EL (cell line): ENCODE results near the gene GCH1.
"Not testable (repeated sequence)": the region's sequence is repeated elsewhere in the genome, so short reads cannot be mapped to it uniquely, and the experiment has no call there.

Experiments
- DNase-seq: peaks from one replicate; pipeline ENCODE4 v3.0.0-alpha.2; 2016

GCH1 gene

GRCh38 chr14:54817506-54817905 is 85.1 kb downstream of the GCH1 start:
- DNase-seq: no peak

GRCh38 chr14:54816450-54816849 is 86.2 kb downstream of the GCH1 start:
- DNase-seq: no peak

GRCh38 chr14:54815515-54815914 is 87.1 kb downstream of the GCH1 start:
- DNase-seq: no peak

- no peak for DNase-seq
These were observed 87.6 kb downstream of the GCH1 start for GRCh38 chr14:54815016-54815415.

DNA sequence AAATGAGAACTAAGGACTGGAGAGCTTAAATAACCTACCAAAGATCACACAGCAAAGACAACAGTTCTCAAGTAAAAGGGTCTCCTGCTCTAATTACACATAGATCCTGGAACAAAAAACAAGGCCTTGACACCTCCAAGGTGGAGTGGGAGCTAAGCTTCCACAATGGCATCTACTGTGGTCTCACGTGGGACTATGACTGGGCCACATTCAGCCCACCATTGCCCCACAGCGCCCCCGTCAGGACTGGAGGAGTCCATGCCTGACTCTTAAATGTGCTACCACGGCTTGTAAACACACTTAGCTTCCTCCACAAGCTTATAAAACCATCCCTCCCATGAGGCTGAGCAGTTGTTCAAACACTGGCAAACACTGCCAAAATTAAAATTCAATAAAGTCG is 88.5 kb downstream of the GCH1 start:
- DNase-seq: no peak

DNA sequence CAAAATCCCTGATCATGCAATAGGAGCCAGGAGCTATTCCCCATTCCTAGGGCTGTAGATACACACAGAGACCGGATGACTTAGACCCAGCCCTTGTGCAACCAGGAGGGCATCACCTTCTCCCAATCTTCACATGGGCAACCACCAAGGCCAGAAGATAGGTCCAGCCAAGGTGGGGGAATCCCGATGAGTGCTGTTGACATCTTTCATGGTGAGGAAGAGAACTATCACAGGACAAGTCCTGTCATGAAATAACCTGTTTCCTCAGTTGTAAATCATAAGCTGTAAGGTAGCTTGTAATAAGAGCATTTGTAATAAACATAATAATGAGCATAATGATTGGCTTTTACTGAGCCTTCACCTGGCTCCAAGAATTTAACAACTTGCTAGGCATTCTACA is 89.5 kb downstream of the GCH1 start:
- DNase-seq: no peak

- no peak for DNase-seq
These were observed 90.0 kb downstream of the GCH1 start for GRCh38 chr14:54812617-54813016.

DNA sequence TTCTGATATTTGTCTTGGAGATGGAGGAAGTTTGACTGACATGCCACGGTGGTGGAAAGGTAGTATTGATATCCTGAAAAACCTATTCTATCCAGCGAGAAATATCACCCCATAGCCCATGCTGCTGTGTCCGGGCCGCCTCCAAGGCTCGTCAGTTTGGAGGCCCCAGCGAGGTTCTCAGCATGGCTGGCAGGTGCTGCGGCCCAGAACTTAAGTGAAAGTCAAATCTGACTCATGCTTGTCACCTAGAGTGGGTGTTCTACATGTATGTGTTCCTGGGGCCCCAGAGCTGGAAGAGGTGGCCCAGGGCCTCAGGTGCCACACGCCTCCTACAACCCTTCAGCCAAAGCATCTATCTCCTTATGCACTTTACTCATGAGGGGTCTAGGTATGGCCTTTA is 92.9 kb downstream of the GCH1 start:
- DNase-seq: no peak

GRCh38 chr14:54808326-54809161 is 94.1 kb downstream of the GCH1 start:
- DNase-seq: no peak

- DNase-seq: no peak
These were observed 94.7 kb downstream of the GCH1 start for GRCh38 chr14:54807881-54808280.

- DNase-seq: no peak
These were observed 95.2 kb downstream of the GCH1 start for GRCh38 chr14:54807428-54807827.

- DNase-seq: no peak
These were observed 96.0 kb downstream of the GCH1 start for GRCh38 chr14:54806616-54807015.

DNA sequence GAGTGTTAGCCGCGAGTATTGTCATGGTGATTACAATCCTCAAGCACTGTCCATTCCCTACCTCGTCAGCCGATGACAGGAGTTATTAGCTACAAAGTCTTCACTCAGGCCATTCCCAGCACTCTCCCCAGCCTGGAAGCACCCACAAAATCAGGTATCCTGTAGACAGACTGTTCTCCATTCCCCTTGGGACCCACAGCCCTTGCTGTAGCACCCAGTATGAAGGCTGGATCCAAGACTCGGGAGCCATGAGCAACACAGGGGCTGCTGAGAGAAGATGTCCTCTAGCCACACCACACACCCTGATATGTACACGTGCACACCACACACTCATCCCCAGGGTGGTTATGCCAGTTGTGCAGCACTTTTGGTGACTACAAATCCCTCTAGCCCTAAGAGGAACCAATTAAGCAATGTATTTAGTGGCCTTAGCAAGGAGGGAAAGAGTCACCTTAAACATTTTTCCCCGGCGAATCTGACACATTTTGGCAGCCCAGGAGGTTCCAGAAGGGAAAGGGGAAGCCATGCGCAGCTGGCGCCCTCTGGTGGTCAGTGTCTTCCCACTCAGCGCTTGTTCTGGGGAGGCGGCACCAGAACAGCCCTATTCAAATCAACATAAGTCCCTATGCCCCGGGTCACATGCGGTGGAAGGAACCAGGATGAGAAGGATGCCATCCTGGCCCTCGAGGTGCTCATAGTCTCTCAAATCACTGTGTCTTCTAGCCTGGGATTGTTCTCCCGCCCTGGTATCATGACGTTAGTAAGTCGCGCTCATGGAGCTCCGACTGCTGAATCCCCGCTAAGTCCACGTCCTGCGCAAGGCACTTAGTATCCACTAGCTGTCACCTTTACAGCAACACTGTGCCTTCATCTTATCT is 96.9 kb downstream of the GCH1 start:
- DNase-seq: peak; percentile 85

DNA sequence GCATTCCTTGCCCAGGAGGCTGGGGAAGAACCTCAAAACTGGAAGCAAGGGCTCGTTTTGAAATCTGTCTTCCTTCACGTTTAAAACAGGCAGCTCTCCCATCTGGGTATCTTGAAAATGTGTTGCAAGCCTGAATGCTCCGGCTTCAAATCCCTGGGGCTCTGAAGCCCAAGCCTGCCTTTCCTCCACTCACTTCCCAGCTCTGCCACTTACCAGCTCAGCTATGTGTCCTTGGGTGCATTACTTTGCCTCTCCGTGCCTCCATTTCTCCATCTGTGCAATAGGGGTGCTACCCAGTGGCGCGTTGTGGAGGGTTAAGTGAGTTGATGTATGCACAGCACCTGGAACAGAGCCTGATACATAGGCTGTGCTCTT is 97.6 kb downstream of the GCH1 start:
- DNase-seq: no peak

GRCh38 chr14:54804538-54805041 is 98.0 kb downstream of the GCH1 start:
- no peak for DNase-seq

GRCh38 chr14:54803926-54804537 is 98.6 kb downstream of the GCH1 start:
- peak; percentile 22 for DNase-seq

DNA sequence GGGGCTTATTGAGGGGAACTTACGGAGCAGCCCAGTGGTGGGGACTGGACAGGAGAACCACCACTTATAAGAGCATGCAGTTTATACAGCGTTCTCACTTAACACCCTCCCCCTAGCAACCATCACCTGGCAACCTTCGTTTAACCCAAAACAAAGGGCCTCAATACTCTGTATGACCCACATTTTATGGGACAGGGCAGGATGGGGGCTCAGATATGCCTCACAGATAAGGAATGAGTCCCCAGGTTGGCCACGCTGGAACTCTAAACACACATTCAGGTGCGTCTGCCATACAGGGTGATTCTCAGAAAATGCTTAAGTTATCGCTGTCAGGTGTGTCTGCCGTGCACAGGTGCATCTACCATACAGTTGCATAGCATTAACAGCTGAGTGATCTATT is 99.2 kb downstream of the GCH1 start:
- DNase-seq: no peak

- DNase-seq: not testable (repeated sequence)
These were observed 101.1 kb downstream of the GCH1 start for GRCh38 chr14:54801482-54801881.

DNA sequence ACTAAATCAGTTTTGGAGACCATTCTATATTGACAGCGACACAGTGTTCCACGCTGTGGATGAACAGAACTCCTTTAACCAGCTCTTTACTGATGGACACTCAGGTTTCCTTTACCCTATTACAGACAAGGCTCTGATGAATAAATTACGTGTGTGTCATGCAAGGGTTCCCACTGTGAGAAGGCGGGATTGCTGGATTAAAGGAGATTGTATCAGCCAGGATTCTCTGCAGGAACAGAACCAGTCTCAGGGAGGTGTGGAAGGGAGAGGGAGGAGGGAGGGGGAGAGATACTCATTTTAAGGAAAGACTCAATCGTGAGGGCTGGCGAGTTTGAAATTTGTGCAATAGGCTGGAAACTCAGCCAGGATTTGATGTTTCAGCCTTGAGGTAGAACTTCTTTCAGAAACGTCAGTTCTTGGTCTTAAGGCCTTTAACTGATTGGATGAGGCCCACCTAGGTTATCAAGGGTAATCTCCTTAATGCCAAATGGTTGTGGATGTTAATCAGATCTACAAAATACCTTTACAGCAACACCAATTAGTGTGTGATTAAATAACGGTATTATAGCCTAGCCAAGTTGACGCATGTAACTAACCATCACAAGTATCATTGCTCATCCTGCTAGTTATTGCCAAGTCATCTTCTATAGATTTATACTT is 104.0 kb downstream of the GCH1 start:
- DNase-seq: no peak

- DNase-seq: no peak
These were observed 104.6 kb downstream of the GCH1 start for GRCh38 chr14:54797986-54798385.

- DNase-seq: no peak
These were observed 105.1 kb downstream of the GCH1 start for GRCh38 chr14:54797556-54797955.

- peak; percentile 89 for DNase-seq
These were observed 105.7 kb downstream of the GCH1 start for GRCh38 chr14:54796961-54797360.

- no peak for DNase-seq
These were observed 107.8 kb downstream of the GCH1 start for GRCh38 chr14:54794796-54795195.
